BLaER1 treated with 17β-estradiol and CSF1 and Interleukin-3, amounts not matched to agents 10 nM and 100 nM (cell line): ENCODE data around the gene SATL1.
"Not testable (repeated sequence)": the region's sequence is repeated elsewhere in the genome, so short reads cannot be mapped to it uniquely, and the experiment has no call there.

Experiments used
- H3K27ac ChIP-seq, 11 experiments: shearing (Covaris generic); formaldehyde crosslinking; 2 replicates each; pipeline ENCODE4 v1.8.1; 2022
- H3K27me3 ChIP-seq, 11 experiments: shearing (Covaris generic); formaldehyde crosslinking; 2 replicates each; pipeline ENCODE4 v1.8.1; 2022
- H3K36me3 ChIP-seq, 11 experiments: shearing (Covaris generic); formaldehyde crosslinking; 2 replicates each; pipeline ENCODE4 v1.8.1; 2022
- H3K4me1 ChIP-seq, 10 experiments: shearing (Covaris generic); formaldehyde crosslinking; 2 replicates each; pipeline ENCODE4 v1.8.1; 2022
- H3K4me2 ChIP-seq, 11 experiments: shearing (Covaris generic); formaldehyde crosslinking; 2 replicates each; pipeline ENCODE4 v1.8.1; 2022
- H3K4me3 ChIP-seq, 10 experiments: shearing (Covaris generic); formaldehyde crosslinking; 2 replicates each; pipeline ENCODE4 v1.8.1; 2022
- H3K9ac ChIP-seq, 11 experiments: shearing (Covaris generic); formaldehyde crosslinking; 2 replicates each; pipeline ENCODE4 v1.8.1; 2022
- H3K9me3 ChIP-seq, 11 experiments: shearing (Covaris generic); formaldehyde crosslinking; replicated peaks in 1 of 11; 2 replicates each; pipeline ENCODE4 v1.8.1; 2022
- H4K20me1 ChIP-seq, 11 experiments: shearing (Covaris generic); formaldehyde crosslinking; 2 replicates each; pipeline ENCODE4 v1.8.1; 2022
- Cebpa-rat ChIP-seq, 11 experiments: shearing (Covaris generic); IDR thresholded peaks; 2 replicates each; pipeline ENCODE4 v1.8.1; 2022

Gene SATL1

DNA sequence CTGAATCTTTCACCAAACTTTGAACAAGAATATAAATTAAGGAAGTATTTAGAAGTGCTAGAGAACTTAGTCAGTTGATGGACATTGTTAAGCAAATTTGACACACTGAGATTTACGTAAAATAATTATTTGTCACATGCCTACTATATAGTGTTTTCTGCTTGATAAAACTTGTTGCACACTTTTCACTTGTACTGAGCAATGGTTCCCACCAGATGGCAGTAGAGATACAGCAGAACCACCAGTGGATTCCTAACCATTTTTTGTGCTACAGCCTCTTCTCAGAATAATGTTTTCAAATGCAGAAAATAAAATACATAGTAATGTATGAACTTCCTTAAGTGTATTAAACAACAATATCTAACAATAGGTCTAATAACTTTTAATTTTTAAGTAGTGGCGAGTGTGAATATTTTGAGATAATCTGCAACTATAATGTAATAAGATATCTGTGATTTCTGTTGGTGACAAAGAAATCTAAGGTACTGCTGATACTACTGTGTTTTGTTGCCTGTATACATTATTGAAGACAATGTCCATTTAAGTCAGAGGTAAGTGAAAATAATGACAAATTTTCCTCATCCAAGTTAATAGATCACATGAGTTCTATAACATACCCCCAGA is 158.7 kb downstream of the SATL1 start:
- Histone ChIP-seq H3K27ac (no peak overlapping the region), H3K4me1 (no peaks in the 10 kb centered on the region), H3K4me2 (no peak overlapping the region), H3K36me3 (peaks cover 0 to 12% (median 0%) of the 10 kb centered on the region in 11 experiments; a peak in 3 of 22 replicates), H3K27me3 (peaks cover 35 to 76% (median 63%) of the 10 kb centered on the region in 11 experiments; a peak in 21 of 22 replicates), H3K4me3 (no peak overlapping the region), H4K20me1 (no peaks in the 10 kb centered on the region), H3K9me3 (no peaks in the 10 kb centered on the region), H3K9ac (no peak overlapping the region)
- no peak for TF ChIP-seq Cebpa-rat (IDR thresholded peaks at IDR 0.05)

GRCh38 chrX:85077247-85077646 is 166.3 kb downstream of the SATL1 start:
- H3K4me2 ChIP-seq, H3K27ac ChIP-seq, H3K4me1 ChIP-seq: not testable (repeated sequence)

GRCh38 chrX:85065512-85066198 is 177.9 kb downstream of the SATL1 start:
- peaks cover 58 to 89% (median 79%) of the 10 kb centered on the region in 11 experiments for H3K27me3 ChIP-seq
- H3K9me3 ChIP-seq: peaks cover 5 to 22% (median 13%) of the 10 kb centered on the region in 11 experiments; a peak in 16 of 22 replicates
- no peak overlapping the region for H3K9ac ChIP-seq
- no peak for TF ChIP-seq Cebpa-rat (IDR thresholded peaks at IDR 0.05)
- H3K4me3 ChIP-seq: no peak overlapping the region
- no peaks in the 10 kb centered on the region for H4K20me1 ChIP-seq
- H3K4me1 ChIP-seq: no peaks in the 10 kb centered on the region
- no peak overlapping the region for H3K27ac ChIP-seq
- H3K36me3 ChIP-seq: peaks cover 0 to 6% (median 0%) of the 10 kb centered on the region in 11 experiments; a peak in 1 of 22 replicates
- H3K4me2 ChIP-seq: no peak overlapping the region

More at GRCh38 chrX:85077247-85077646, 166.3 kb downstream of the SATL1 start:
- H3K9ac ChIP-seq, H3K36me3 ChIP-seq, H3K9me3 ChIP-seq, H3K4me3 ChIP-seq, H4K20me1 ChIP-seq: not testable (repeated sequence)
- H3K27me3 ChIP-seq: peaks cover 13 to 52% (median 45%) of the 10 kb centered on the region in 11 experiments; a peak in 20 of 22 replicates

DNA sequence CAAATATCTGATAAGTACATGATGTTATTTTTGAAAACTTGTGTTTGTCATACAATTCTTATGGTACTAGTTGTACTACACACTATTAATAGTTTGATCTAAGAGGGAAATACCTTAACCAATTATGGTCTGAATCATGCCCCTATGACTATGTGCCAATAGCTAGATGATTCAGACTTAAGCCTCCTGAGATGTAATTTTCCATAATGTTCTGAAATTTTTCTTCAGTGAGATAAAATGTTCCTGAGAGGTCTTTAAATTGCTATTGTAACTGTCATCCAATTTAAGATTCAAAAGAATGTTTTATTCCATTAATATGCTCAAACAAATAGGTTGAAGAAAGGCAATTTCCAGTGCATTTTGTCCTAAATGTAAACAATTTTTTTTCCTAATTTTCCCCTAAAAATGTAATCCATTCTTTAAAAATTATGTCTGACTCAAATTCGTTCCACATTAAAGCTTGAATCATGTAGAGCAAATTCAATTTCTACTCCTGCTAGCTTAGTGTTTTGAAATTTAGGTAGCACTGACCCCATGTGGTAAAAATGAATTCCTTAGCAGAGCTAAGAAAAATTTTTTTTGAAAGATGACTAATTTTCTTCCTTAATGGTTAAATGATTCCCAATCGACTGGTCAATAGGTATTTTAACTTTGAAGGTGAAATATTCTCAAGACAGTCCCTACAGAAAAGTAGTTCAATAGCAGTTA is 190.8 kb downstream of the SATL1 start:
- Histone ChIP-seq H3K4me1 (no peaks in the 10 kb centered on the region), H3K9ac (no peak overlapping the region), H3K36me3 (no peaks in the 10 kb centered on the region), H4K20me1 (no peaks in the 10 kb centered on the region; a peak in 1 of 22 replicates), H3K27me3 (peaks cover 56 to 94% (median 75%) of the 10 kb centered on the region in 11 experiments), H3K4me3 (no peak overlapping the region), H3K9me3 (no peaks in the 10 kb centered on the region), H3K4me2 (no peak overlapping the region), H3K27ac (no peak overlapping the region)
- TF ChIP-seq Cebpa-rat (IDR thresholded peaks at IDR 0.05): no peak

DNA sequence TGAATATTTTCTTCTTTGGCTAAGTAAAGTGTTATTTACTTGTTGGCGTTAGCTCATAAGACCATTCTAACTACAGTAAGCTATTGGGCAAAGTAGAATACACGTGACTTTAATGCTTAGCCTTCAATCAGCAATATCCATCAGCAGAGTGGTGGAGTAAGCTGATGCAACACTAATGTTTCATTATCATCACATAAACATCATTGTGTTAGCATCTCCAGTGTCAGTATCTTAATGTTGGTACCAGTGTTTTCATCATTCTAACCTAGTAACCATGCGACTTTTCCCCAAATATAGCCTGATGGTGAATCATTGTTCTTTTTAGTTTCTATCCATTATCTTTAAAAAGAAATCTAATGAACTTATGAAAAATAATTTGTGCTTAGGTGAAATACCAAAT is 191.4 kb downstream of the SATL1 start:
- Histone ChIP-seq H4K20me1 (no peaks in the 10 kb centered on the region; a peak in 1 of 22 replicates), H3K4me2 (no peak overlapping the region), H3K36me3 (no peaks in the 10 kb centered on the region), H3K9ac (no peak overlapping the region), H3K4me1 (no peaks in the 10 kb centered on the region), H3K4me3 (no peak overlapping the region), H3K9me3 (no peaks in the 10 kb centered on the region), H3K27me3 (peaks cover 62 to 100% (median 81%) of the 10 kb centered on the region in 11 experiments), H3K27ac (no peak overlapping the region)
- no peak for TF ChIP-seq Cebpa-rat (IDR thresholded peaks at IDR 0.05)

GRCh38 chrX:85051627-85052026 is 192.0 kb downstream of the SATL1 start:
- Histone ChIP-seq H3K36me3 (no peaks in the 10 kb centered on the region), H3K27me3 (peaks cover 68 to 100% (median 82%) of the 10 kb centered on the region in 11 experiments), H4K20me1 (no peaks in the 10 kb centered on the region; a peak in 1 of 22 replicates), H3K4me1 (no peaks in the 10 kb centered on the region), H3K27ac (no peak overlapping the region), H3K9ac (no peak overlapping the region), H3K4me3 (no peak overlapping the region), H3K9me3 (no peaks in the 10 kb centered on the region), H3K4me2 (no peak overlapping the region)
- no peak for TF ChIP-seq Cebpa-rat (IDR thresholded peaks at IDR 0.05)
